HepG2 (cell line): ENCODE measurements around the gene TSHZ2. TPM values are rescaled to one million over a fixed set of nuclear protein-coding genes. Genes with fewer than 3 reads are reported as not detected.
A peak's percentile ranks its signal among the peaks of the same experiment; 100 is the strongest.

ENCODE experiments used
- ATAC-seq: fragments of 200-7000 bp; cut with Tn5 transposase; 3 replicates; pipeline ENCODE4 v1.9.1; 2020; ENCODE audit warnings: mild to moderate bottlenecking, moderate library complexity
- BruUV-seq: library from RNA; stranded (reverse); fragments of 400-500 nt; replicated peaks from 2 replicates; lab custom pipeline; 2021; lab: Mats Ljungman, UMichigan
- CTCF ChIA-PET: fragments of 300-600 bp; formaldehyde crosslinking; extraction: SDS; loops from one replicate; lab custom pipeline; 2021; ENCODE audit warnings: low total read pairs, inconsistent platforms, low intra/inter-chr PET ratio; lab: Yijun Ruan, JAX
- POLR2A ChIA-PET: fragments of 350-600 bp; sonication (Branson Sonifier 250); formaldehyde crosslinking; loops from one replicate; lab custom pipeline; 2020; ENCODE audit warnings: antibody characterized with exemption, inconsistent platforms; lab: Yijun Ruan, JAX
- DNase-seq: peaks from one replicate; pipeline ENCODE4 v3.0.0-alpha.2; 2015; ENCODE audit warnings: low spot score
- FAIRE-seq: peaks from 3 replicates; lab custom pipeline; 2011; peaks lifted over from hg19 to GRCh38; lab: Jason Lieb, UNC
- H2AFZ ChIP-seq: one replicate; pipeline ENCODE4 v1.6.1; 2011; ENCODE audit warnings: low read length, inconsistent platforms
- H3K27ac ChIP-seq: fragments of 300-600 bp; 3 replicates; pipeline ENCODE4 v1.8.0; 2011; ENCODE audit warnings: mixed run types, mild to moderate bottlenecking, mixed read lengths, low read length, inconsistent platforms; ENCODE audit not compliant: insufficient read depth; ENCODE audit errors: extremely low read length
- H3K27me3 ChIP-seq, 2 experiments: fragments of 200-600 bp in 1 of 2; 2 replicates in 1 of 2; 3 replicates in 1 of 2; pipeline versions ENCODE4 v1.6.0 to v1.8.0; 2011; ENCODE audit warnings: low read length in 2 of 2, mild to moderate bottlenecking in 2 of 2, moderate library complexity in 2 of 2, inconsistent platforms in 1 of 2; ENCODE audit not compliant: insufficient read depth in 2 of 2, control insufficient read depth in 1 of 2
- H3K36me3 ChIP-seq, 2 experiments: fragments of 200-600 bp in 1 of 2; replicated peaks in 1 of 2; 2 replicates in 1 of 2; 3 replicates in 1 of 2; pipeline versions ENCODE4 v1.5.1 to v1.8.0; 2011; ENCODE audit warnings: low read length in 2 of 2, inconsistent platforms in 1 of 2; ENCODE audit not compliant: insufficient read depth in 2 of 2, control insufficient read depth in 1 of 2
- H3K4me1 ChIP-seq: 2 replicates; pipeline ENCODE4 v1.5.1; 2012; ENCODE audit warnings: low read length, inconsistent platforms; ENCODE audit not compliant: insufficient read depth
- H3K4me2 ChIP-seq: 2 replicates; pipeline ENCODE4 v1.6.0; 2011; ENCODE audit warnings: low read depth, low read length, inconsistent platforms
- H3K4me3 ChIP-seq, 3 experiments: fragments of 200-600 bp in 1 of 3; sonication (generic), shearing (Covaris generic) in 1 of 3; replicated peaks in 1 of 3; 2 replicates each; pipeline ENCODE4 v1.5.1; 2011 to 2016; ENCODE audit warnings: low read length in 3 of 3, inconsistent platforms in 2 of 3, low read depth in 2 of 3, mild to moderate bottlenecking in 2 of 3, control low read depth in 1 of 3, mixed read lengths in 1 of 3; ENCODE audit not compliant: insufficient read depth in 1 of 3
- H3K79me2 ChIP-seq: one replicate; pipeline ENCODE4 v1.6.1; 2011; ENCODE audit warnings: low read length, inconsistent platforms; ENCODE audit not compliant: insufficient read depth
- H3K9ac ChIP-seq: 2 replicates; pipeline ENCODE4 v1.6.0; 2011; ENCODE audit warnings: mild to moderate bottlenecking, low read depth, low read length, inconsistent platforms; ENCODE audit not compliant: insufficient read depth
- H3K9me3 ChIP-seq: 2 replicates; pipeline ENCODE4 v1.5.1; 2012; ENCODE audit warnings: mild to moderate bottlenecking, low read length
- H4K20me1 ChIP-seq: 2 replicates; pipeline ENCODE4 v1.6.0; 2011; ENCODE audit warnings: inconsistent platforms, mild to moderate bottlenecking, low read length, moderate library complexity; ENCODE audit not compliant: insufficient read depth
- HMG20A ChIP-seq: IDR thresholded peaks from 2 replicates; pipeline ENCODE4 v1.6.1; 2016; ENCODE audit warnings: borderline replicate concordance
- KDM4B ChIP-seq: sonication (generic); formaldehyde crosslinking; IDR thresholded peaks from 2 replicates; pipeline ENCODE4 v1.4.0; 2020; ENCODE audit warnings: missing genetic modification reagents
- PAWR ChIP-seq: sonication (generic); formaldehyde crosslinking; IDR thresholded peaks from 2 replicates; pipeline ENCODE4 v1.4.0; 2020; ENCODE audit warnings: missing genetic modification reagents, mild to moderate bottlenecking, borderline replicate concordance
- PRDM15 ChIP-seq: sonication (generic); formaldehyde crosslinking; IDR thresholded peaks from 2 replicates; pipeline ENCODE4 v1.4.0; 2020; ENCODE audit warnings: missing genetic modification reagents
- SP1 ChIP-seq, 2 experiments: fragments of 450-650 bp in 1 of 2; sonication (generic) in 1 of 2; formaldehyde crosslinking in 1 of 2; IDR thresholded peaks; 2 replicates each; pipeline versions ENCODE4 v1.4.0 to v1.6.1; 2016 to 2020; ENCODE audit warnings: missing genetic modification reagents in 1 of 2
- TOE1 ChIP-seq: sonication (generic); formaldehyde crosslinking; IDR thresholded peaks from 2 replicates; pipeline ENCODE4 v1.4.0; 2020; ENCODE audit warnings: mild to moderate bottlenecking, missing genetic modification reagents
- ZNF232 ChIP-seq: sonication (generic); formaldehyde crosslinking; IDR thresholded peaks from 2 replicates; pipeline ENCODE4 v1.4.0; 2020; ENCODE audit warnings: missing genetic modification reagents, borderline replicate concordance
- ZNF772 ChIP-seq: sonication (generic); formaldehyde crosslinking; IDR thresholded peaks from 2 replicates; pipeline ENCODE4 v1.5.0; 2020; ENCODE audit warnings: mild to moderate bottlenecking, missing genetic modification reagents
- ZNF800 ChIP-seq: sonication (generic); formaldehyde crosslinking; IDR thresholded peaks from 2 replicates; pipeline ENCODE4 v1.4.0; 2020; ENCODE audit warnings: missing genetic modification reagents
- WGBS: methylation state at CpG from one replicate; pipeline ENCODE4 v1.1.6; 2017; ENCODE audit warnings: low lambda C conversion rate; 5-methylcytosine and 5-hydroxymethylcytosine counted together
- in situ Hi-C: cut with HindIII; loops from 2 replicates; pipeline ENCODE4 v1.10.0; 2017; ENCODE audit warnings: low pct_unique_long_range_greater_than_20kb; ENCODE audit not compliant: extremely low pct_ligation_motif_present
- intact Hi-C: fragments of 100-400 bp; cut with micrococcal nuclease; formaldehyde crosslinking; loops from one replicate; pipeline ENCODE4 v1.10.0; 2022; ENCODE audit not compliant: unreplicated experiment
- polyA plus RNA-seq, 8 experiments: library from polyadenylated mRNA; depleted of rRNA in 3 of 8; stranded (reverse) in 7 of 8; unstranded in 1 of 8; fragments of >200 nt; fragmentation: Illumina TruSeq in 4 of 8; extraction: Trizol in 4 of 8; gene quantifications; 2 replicates each; pipeline versions ENCODE4 v1.2.1 to v1.2.3, GENCODE V29; 2011 to 2016; ENCODE audit warnings: low read depth in 4 of 8, missing spikeins in 1 of 8, mixed read lengths in 1 of 8; ENCODE audit not compliant: insufficient read depth in 1 of 8
- total RNA-seq, 5 experiments: library from RNA; depleted of rRNA; stranded (reverse); fragments of >200 nt; fragmentation: Illumina TruSeq; extraction: Trizol; gene quantifications; 2 replicates each; pipeline ENCODE4 v1.2.3, GENCODE V29; 2016; ENCODE audit warnings: low read depth in 1 of 5
- TF ChIP-seq, protein P1 (sequence below): sonication (generic); formaldehyde crosslinking; IDR thresholded peaks from 2 replicates; pipeline ENCODE4 v1.4.0; 2020; ENCODE audit warnings: missing genetic modification reagents, mild to moderate bottlenecking, borderline replicate concordance

TSHZ2 gene
- total and polyA plus RNA-seq, 2 of the 13 experiments (the other 11 are each of a cell fraction or from before 2014, with no cell fraction given): 0.01 TPM; not detected in 1

DNA sequence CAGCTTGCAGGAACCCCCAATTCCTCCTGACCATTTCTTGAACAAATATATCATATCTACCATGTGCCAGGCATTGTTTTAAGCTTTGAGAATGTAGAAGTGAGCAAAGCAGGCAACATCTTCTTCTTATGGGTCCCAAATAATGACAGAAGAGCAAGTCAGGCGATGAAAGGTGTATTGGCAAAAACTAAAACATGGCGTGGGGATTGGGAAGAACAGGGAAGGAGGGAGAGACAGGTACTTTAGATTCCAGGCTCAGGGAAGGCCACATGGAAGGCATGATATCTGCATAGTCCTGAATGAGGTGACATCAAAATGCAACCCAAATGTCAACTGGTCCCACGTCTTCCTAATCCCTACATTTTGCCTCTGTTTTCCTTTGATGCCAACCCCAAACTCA lies 434.4 kb downstream of the TSHZ2 start:
- no peak overlapping the region for H3K4me2 ChIP-seq
- no peaks in the 10 kb centered on the region for H3K27me3 ChIP-seq
- no peak overlapping the region for H3K27ac ChIP-seq
- 12% methylated on average over 3 of the region's 3 CpGs for WGBS
- FAIRE-seq (no peak), DNase-seq (no peak), ATAC-seq (no peak)
- H4K20me1 ChIP-seq: no peaks in the 10 kb centered on the region
- no peaks in the 10 kb centered on the region for H3K36me3 ChIP-seq
- H3K9me3 ChIP-seq: no peaks in the 10 kb centered on the region
- BruUV-seq: no TSS peak
- in situ Hi-C loops (no loop called here), intact Hi-C loops (no loop called here)
- no peak overlapping the region for H3K9ac ChIP-seq
- ChIA-PET POLR2A (no interaction called here), CTCF (no interaction called here)
- no peaks in the 10 kb centered on the region for H3K79me2 ChIP-seq
- no peak overlapping the region for H3K4me3 ChIP-seq
- H2AFZ ChIP-seq: no peak overlapping the region
- TF ChIP-seq PRDM15 (CRISPR knock-in tag): peak; percentile 90
- no peak for TF ChIP-seq KDM4B
- no peaks in the 10 kb centered on the region for H3K4me1 ChIP-seq

DNA sequence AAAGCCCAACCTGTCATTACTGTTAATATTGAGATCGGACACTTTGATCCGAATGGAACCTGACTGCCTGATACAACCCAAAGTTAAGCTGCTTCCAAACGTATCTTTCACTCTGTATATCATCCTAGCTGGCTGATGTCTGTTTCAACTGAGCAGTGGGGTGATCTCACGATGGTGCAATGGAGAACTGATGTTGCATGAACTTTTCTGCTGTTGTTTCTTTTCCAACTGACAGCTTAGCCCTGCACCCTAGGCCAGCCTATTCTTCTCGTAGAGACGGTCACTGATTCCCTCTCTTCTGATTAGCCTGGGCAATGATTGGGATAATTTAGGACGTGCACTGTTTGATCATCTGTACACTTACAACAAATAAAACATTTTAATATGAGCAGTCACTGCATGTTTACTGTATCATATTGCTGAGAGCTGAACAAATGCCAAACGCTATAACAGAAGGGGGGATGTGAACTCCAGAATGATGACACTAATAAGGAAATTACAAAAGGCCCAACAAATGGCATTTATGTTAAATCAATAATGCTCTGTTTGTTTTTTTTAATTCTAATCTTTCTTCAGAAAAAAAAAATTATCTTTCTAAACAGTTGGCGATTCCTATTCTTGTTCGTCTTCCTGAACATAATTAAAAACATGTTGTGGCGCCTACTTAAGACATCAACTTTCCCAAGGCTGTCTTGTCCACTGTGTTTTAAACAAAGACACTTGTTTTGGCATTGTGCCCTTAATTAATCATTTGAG lies 436.7 kb downstream of the TSHZ2 start:
- ATAC-seq (no peak), FAIRE-seq (no peak), DNase-seq (no peak)
- CTCF ChIA-PET: interaction anchor here (1.0 kb wide), 1 partner anchor 139 kb away, joined by 3 read pairs; no protein-coding TSS in a partner anchor
- Histone ChIP-seq H3K4me2 (no peak overlapping the region), H3K9ac (no peak overlapping the region), H3K36me3 (no peaks in the 10 kb centered on the region), H3K27me3 (no peaks in the 10 kb centered on the region), H3K4me3 (no peak overlapping the region), H3K9me3 (no peaks in the 10 kb centered on the region), H2AFZ (no peak overlapping the region), H3K79me2 (no peaks in the 10 kb centered on the region), H3K4me1 (no peaks in the 10 kb centered on the region), H3K27ac (no peak overlapping the region), H4K20me1 (no peaks in the 10 kb centered on the region)
- POLR2A ChIA-PET: no interaction called here
- WGBS: 59% methylated on average over 11 of the region's 11 CpGs
- BruUV-seq: no TSS peak
- in situ Hi-C loops (no loop called here), intact Hi-C loops (no loop called here)
- TF ChIP-seq PAWR (CRISPR knock-in tag) (no peak), TOE1 (CRISPR knock-in tag) (no peak), HMG20A (CRISPR knock-in tag) (no peak), SP1 (IDR thresholded peaks at IDR 0.05) (no peak), SP1 (CRISPR knock-in tag; IDR thresholded peaks at IDR 0.05) (no peak), ZNF772 (CRISPR knock-in tag) (no peak), ZNF800 (CRISPR knock-in tag) (no peak), ZNF232 (CRISPR knock-in tag) (no peak)
- TF ChIP-seq, protein P1, sequence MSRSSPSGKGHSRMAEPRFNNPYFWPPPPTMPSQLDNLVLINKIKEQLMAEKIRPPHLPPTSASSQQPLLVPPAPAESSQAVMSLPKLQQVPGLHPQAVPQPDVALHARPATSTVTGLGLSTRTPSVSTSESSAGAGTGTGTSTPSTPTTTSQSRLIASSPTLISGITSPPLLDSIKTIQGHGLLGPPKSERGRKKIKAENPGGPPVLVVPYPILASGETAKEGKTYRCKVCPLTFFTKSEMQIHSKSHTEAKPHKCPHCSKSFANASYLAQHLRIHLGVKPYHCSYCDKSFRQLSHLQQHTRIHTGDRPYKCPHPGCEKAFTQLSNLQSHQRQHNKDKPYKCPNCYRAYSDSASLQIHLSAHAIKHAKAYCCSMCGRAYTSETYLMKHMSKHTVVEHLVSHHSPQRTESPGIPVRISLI (CRISPR knock-in tag): no peak
